ENCODE results near the gene NBAS. TPM values are rescaled to one million over a fixed set of nuclear protein-coding genes. Genes with fewer than 3 reads are reported as not detected.

The NBAS gene
- total and polyA plus RNA-seq, 9 of the 15 experiments (the other 6 are each of a cell fraction or from before 2014, with no cell fraction given), result 15.3 to 94.4 (median 69.9) TPM

DNA sequence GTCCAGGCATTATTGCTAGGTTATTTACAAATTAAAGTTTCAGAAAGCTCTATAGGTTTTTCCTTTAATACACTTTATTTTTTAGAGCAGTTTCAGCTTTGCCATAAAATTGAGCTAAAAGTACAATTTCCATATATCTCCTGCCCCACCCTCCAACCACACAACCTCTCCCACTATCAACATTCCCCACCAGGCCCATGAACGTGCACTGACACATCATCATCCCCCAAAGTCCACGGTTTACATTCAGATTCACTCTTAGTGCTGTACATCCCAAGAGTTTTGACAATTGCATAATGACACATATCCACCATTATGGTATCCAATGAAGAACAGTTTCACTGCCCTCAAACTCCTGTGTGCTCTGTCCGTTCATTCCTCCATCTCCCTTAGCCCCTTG lies 139.4 kb downstream of the NBAS start (continued):
- TF ChIP-seq ZNF121 (CRISPR knock-in tag; conservative IDR thresholded peaks at IDR 0.05), result no peak
- TF ChIP-seq FOSL1 (tag; conservative IDR thresholded peaks at IDR 0.05), result no peak
- peak; percentile 22; the same call in 1 of the 2 replicates for TF ChIP-seq CREB1 (IDR thresholded peaks at IDR 0.05)
- TF ChIP-seq CREB1 (CRISPR knock-in tag; IDR thresholded peaks at IDR 0.05), result no peak
- TF ChIP-seq ZNF584 (CRISPR knock-in tag; IDR thresholded peaks at IDR 0.05; ENCODE audit: low read depth), result no peak
- TF ChIP-seq ZNF143 (CRISPR knock-in tag; IDR thresholded peaks at IDR 0.05), result no peak
- TF ChIP-seq ZBTB17 (CRISPR knock-in tag; IDR thresholded peaks at IDR 0.05), result no peak
- TF ChIP-seq SMARCC2 (IDR thresholded peaks at IDR 0.05; ENCODE audit: low read depth), result no peak
- TF ChIP-seq NR4A1 (CRISPR knock-in tag; IDR thresholded peaks at IDR 0.05), result no peak
- TF ChIP-seq NR4A1 (tag; IDR thresholded peaks at IDR 0.05), result no peak
- TF ChIP-seq BRD9 (IDR thresholded peaks at IDR 0.05; ENCODE audit: low read depth, partially characterized antibody), result no peak
- no peak for TF ChIP-seq ZNF57 (CRISPR knock-in tag; IDR thresholded peaks at IDR 0.05)
- TF ChIP-seq ZNF830 (CRISPR knock-in tag; IDR thresholded peaks at IDR 0.05), result no peak
- TF ChIP-seq RBM22 (IDR thresholded peaks at IDR 0.05; ENCODE audit: low read depth, low read length, poor library complexity, severe bottlenecking), result no peak
- TF ChIP-seq PTBP1 (IDR thresholded peaks at IDR 0.05; ENCODE audit: low read depth, low read length), result no peak
- no peak for TF ChIP-seq EWSR1 (IDR thresholded peaks at IDR 0.05; ENCODE audit: borderline replicate concordance, low read depth, partially characterized antibody)
- TF ChIP-seq ILF3 (IDR thresholded peaks at IDR 0.05; ENCODE audit: borderline replicate concordance), result no peak
- TF ChIP-seq ATF7 (IDR thresholded peaks at IDR 0.05), result no peak
- TF ChIP-seq HDAC1 (IDR thresholded peaks at IDR 0.05), result peak in 1 of 2 experiments; percentile 23; a peak in 1 of 4 replicates
- TF ChIP-seq, protein P1, sequence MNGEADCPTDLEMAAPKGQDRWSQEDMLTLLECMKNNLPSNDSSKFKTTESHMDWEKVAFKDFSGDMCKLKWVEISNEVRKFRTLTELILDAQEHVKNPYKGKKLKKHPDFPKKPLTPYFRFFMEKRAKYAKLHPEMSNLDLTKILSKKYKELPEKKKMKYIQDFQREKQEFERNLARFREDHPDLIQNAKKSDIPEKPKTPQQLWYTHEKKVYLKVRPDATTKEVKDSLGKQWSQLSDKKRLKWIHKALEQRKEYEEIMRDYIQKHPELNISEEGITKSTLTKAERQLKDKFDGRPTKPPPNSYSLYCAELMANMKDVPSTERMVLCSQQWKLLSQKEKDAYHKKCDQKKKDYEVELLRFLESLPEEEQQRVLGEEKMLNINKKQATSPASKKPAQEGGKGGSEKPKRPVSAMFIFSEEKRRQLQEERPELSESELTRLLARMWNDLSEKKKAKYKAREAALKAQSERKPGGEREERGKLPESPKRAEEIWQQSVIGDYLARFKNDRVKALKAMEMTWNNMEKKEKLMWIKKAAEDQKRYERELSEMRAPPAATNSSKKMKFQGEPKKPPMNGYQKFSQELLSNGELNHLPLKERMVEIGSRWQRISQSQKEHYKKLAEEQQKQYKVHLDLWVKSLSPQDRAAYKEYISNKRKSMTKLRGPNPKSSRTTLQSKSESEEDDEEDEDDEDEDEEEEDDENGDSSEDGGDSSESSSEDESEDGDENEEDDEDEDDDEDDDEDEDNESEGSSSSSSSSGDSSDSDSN (IDR thresholded peaks at IDR 0.05; ENCODE audit: borderline replicate concordance in 1 of 2, low read depth in 2 of 2, low read length in 2 of 2), result no peak
- peak; percentile 61 for TF ChIP-seq CBFA2T3 (IDR thresholded peaks at IDR 0.05)
- TF ChIP-seq VEZF1 (CRISPR knock-in tag; IDR thresholded peaks at IDR 0.05), result no peak
- no peak for TF ChIP-seq ZBTB12 (CRISPR knock-in tag; IDR thresholded peaks at IDR 0.05)
- no peak for TF ChIP-seq XRCC3 (IDR thresholded peaks at IDR 0.05)
- no peak for TF ChIP-seq ZBTB8A (IDR thresholded peaks at IDR 0.05; ENCODE audit: partially characterized antibody)
- TF ChIP-seq MEF2D (tag; conservative IDR thresholded peaks at IDR 0.05; ENCODE audit: low read depth), result no peak
- peak; percentile 41; the same call in 1 of the 2 replicates for TF ChIP-seq POLR2AphosphoS5 (IDR thresholded peaks at IDR 0.05; ENCODE audit: control insufficient read depth, insufficient read depth, low read depth, low read length)
- no peak for TF ChIP-seq STAG1 (CRISPR knock-in tag; IDR thresholded peaks at IDR 0.05; ENCODE audit: borderline replicate concordance)

All from K562 (cell line).